MCF 10A (cell line): ENCODE data around the gene DPP3. TPM values are rescaled to one million over a fixed set of nuclear protein-coding genes. Genes with fewer than 3 reads are reported as not detected.

Experiments used
- BruUV-seq: library from RNA; stranded (reverse); fragments of 400-500 nt; replicated peaks from 2 replicates; lab custom pipeline; 2021; lab: Mats Ljungman, UMichigan
- CTCF ChIA-PET: fragments of 300-600 bp; sonication (Branson Sonifier 250); formaldehyde crosslinking; extraction: SDS; loops from one replicate; lab custom pipeline; 2021; ENCODE audit warnings: antibody characterized with exemption, inconsistent platforms; lab: Yijun Ruan, JAX
- POLR2A ChIA-PET: fragments of 300-600, 350-650 bp; sonication (Branson Sonifier 250); formaldehyde crosslinking; extraction: SDS; loops from one replicate; lab custom pipeline; 2020; ENCODE audit warnings: antibody characterized with exemption, inconsistent platforms; lab: Yijun Ruan, JAX
- DNase-seq: peaks from one replicate; pipeline ENCODE4 v3.0.0-alpha.2; 2018; ENCODE audit not compliant: unreplicated experiment
- H3K27ac Mint-ChIP-seq: one replicate; pipeline ENCODE4 v1.8.0; 2022; ENCODE audit warnings: mild to moderate bottlenecking, low read depth, mixed read lengths; ENCODE audit not compliant: unreplicated experiment
- H3K27me3 Mint-ChIP-seq: one replicate; pipeline ENCODE4 v1.8.0; 2022; ENCODE audit warnings: mixed read lengths; ENCODE audit not compliant: insufficient read depth, unreplicated experiment
- H3K36me3 Mint-ChIP-seq: one replicate; pipeline ENCODE4 v1.8.0; 2022; ENCODE audit warnings: mild to moderate bottlenecking, moderate library complexity, mixed read lengths; ENCODE audit not compliant: insufficient read depth, unreplicated experiment
- H3K4me1 Mint-ChIP-seq: one replicate; pipeline ENCODE4 v1.8.0; 2022; ENCODE audit warnings: mixed read lengths; ENCODE audit not compliant: insufficient read depth, unreplicated experiment
- H3K4me3 Mint-ChIP-seq: one replicate; pipeline ENCODE4 v1.8.0; 2022; ENCODE audit warnings: mild to moderate bottlenecking, moderate library complexity, mixed read lengths; ENCODE audit not compliant: unreplicated experiment
- H3K9me3 Mint-ChIP-seq: one replicate; pipeline ENCODE4 v1.8.0; 2022; ENCODE audit warnings: mixed read lengths; ENCODE audit not compliant: unreplicated experiment
- intact Hi-C: fragments of 100-400 bp; cut with micrococcal nuclease; formaldehyde crosslinking; loops from 2 replicates; pipeline ENCODE4 v1.14.1; 2022
- total RNA-seq: library from RNA; stranded (reverse); gene quantifications from 2 replicates; pipeline ENCODE4 v1.2.3, GENCODE V29; 2022
- TF ChIP-seq, protein P1 (sequence below): fragments of 200-600 bp; IDR thresholded peaks from one replicate; pipeline ENCODE4 v1.8.0; 2022; ENCODE audit warnings: antibody characterized with exemption, mild to moderate bottlenecking; ENCODE audit not compliant: unreplicated experiment

The DPP3 gene
- total RNA-seq, 1 experiment from 2014 or later = 40.9 TPM

DNA sequence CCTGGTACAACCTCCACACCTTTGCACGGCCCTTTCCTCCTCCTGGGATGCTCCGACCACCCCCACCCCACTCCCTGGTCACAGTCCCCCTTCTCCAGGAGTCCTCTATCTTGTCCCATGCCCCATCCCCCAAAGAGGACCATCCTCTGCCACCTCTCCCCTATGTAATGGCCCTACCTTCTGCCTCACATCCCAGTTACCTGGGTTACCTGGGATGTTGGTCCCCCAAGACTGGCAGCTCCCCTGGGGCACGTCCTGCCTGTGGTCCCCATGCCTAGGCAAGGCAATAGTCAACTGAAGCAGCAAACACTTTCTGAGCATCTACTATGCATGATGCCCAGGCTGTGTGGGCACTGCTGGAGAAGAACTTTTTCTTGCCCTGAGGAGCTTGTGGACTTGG, 75.2 kb downstream of the DPP3 start:
- no peak overlapping the region for H3K4me3 Mint-ChIP-seq
- H3K9me3 Mint-ChIP-seq = no peaks in the 10 kb centered on the region
- BruUV-seq = no TSS peak
- no peak for DNase-seq
- no peak overlapping the region for H3K27ac Mint-ChIP-seq
- ChIA-PET CTCF (no interaction called here), POLR2A (no interaction called here)
- H3K36me3 Mint-ChIP-seq = no peaks in the 10 kb centered on the region
- TF ChIP-seq, protein P1, sequence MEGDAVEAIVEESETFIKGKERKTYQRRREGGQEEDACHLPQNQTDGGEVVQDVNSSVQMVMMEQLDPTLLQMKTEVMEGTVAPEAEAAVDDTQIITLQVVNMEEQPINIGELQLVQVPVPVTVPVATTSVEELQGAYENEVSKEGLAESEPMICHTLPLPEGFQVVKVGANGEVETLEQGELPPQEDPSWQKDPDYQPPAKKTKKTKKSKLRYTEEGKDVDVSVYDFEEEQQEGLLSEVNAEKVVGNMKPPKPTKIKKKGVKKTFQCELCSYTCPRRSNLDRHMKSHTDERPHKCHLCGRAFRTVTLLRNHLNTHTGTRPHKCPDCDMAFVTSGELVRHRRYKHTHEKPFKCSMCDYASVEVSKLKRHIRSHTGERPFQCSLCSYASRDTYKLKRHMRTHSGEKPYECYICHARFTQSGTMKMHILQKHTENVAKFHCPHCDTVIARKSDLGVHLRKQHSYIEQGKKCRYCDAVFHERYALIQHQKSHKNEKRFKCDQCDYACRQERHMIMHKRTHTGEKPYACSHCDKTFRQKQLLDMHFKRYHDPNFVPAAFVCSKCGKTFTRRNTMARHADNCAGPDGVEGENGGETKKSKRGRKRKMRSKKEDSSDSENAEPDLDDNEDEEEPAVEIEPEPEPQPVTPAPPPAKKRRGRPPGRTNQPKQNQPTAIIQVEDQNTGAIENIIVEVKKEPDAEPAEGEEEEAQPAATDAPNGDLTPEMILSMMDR = no peak
- H3K27me3 Mint-ChIP-seq = no peaks in the 10 kb centered on the region
- intact Hi-C loops = no loop called here
- H3K4me1 Mint-ChIP-seq = no peaks in the 10 kb centered on the region

DNA sequence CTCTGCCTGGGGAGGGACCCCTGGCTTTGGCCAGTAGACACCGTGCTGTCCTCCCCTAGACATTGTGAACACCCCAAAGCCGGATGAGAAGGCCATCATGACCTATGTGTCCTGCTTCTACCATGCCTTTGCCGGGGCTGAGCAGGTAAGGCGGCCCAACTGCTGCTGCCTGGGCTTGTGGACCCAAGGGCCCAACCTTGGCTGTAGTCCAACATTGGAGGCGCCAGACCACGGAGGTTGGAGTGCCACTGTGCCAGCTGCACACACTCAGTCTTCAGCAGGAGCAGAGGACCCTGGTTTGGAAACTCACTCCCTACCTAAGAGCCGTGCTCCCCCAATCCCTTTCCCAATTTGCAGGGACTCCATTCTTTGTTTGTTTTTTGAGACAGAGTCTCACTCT, 75.9 kb downstream of the DPP3 start:
- CTCF ChIA-PET = interaction anchor here (0.9 kb wide), 1 partner anchor 22 kb away, joined by 3 read pairs; no protein-coding TSS in a partner anchor
- intact Hi-C loops = no loop called here
- Mint-ChIP-seq H3K4me3 (no peak overlapping the region), H3K27me3 (no peaks in the 10 kb centered on the region), H3K4me1 (no peaks in the 10 kb centered on the region), H3K27ac (no peak overlapping the region), H3K9me3 (no peaks in the 10 kb centered on the region), H3K36me3 (no peaks in the 10 kb centered on the region)
- no TSS peak for BruUV-seq
- POLR2A ChIA-PET = no interaction called here
- TF ChIP-seq, protein P1 = no peak
- DNase-seq = no peak

DNA sequence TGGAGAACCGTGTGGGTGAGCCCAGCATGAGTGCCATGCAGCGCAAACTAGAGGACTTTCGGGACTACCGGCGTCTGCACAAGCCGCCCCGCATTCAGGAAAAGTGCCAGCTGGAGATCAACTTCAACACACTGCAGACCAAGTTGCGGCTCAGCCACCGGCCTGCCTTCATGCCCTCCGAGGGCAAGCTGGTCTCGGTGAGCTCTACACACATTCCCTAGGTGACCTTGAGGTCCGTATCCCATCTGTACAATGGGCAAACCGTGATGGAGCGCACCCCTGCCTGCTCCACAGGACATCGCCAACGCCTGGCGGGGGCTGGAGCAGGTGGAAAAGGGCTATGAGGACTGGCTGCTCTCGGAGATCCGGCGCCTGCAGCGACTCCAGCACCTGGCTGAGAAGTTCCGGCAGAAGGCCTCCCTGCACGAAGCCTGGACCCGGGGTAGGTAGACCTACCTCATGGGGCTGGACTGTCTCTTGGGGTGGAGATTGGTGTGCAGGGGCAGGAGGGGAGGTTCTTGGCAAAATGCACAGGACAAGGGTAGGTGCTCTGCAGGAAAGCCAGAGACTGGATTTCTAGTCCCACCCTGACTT, 77.6 kb downstream of the DPP3 start:
- Mint-ChIP-seq H3K27ac (no peak overlapping the region), H3K9me3 (no peaks in the 10 kb centered on the region), H3K27me3 (no peaks in the 10 kb centered on the region), H3K4me3 (no peak overlapping the region), H3K36me3 (no peaks in the 10 kb centered on the region), H3K4me1 (no peaks in the 10 kb centered on the region)
- no peak for DNase-seq
- ChIA-PET CTCF (no interaction called here), POLR2A (interaction anchor here (0.7 kb wide), 1 partner anchor 167 kb away, joined by 3 read pairs; no protein-coding TSS in a partner anchor)
- no TSS peak for BruUV-seq
- intact Hi-C loops = no loop called here
- TF ChIP-seq, protein P1 = no peak

Other genes starting within 250 kb of the DPP3 start
- gene KLC2, start 222.7 kb upstream of the DPP3 start, total RNA-seq = 51.4 and 73.5 TPM in 2 replicates
- 73.4 and 87.0 TPM in 2 replicates for gene RAB1B, start 211.8 kb upstream of the DPP3 start, total RNA-seq
- 1.4 and 1.6 TPM in 2 replicates for gene CNIH2, start 202.3 kb upstream of the DPP3 start, total RNA-seq
- gene YIF1A, start 191.3 kb upstream of the DPP3 start, total RNA-seq = 143 and 144 TPM in 2 replicates
- gene TMEM151A, start 188.5 kb upstream of the DPP3 start, total RNA-seq = 0.12 TPM in 1 of 2 replicates, not detected in the other
- not detected in 2 replicates for gene CD248, start 163.4 kb upstream of the DPP3 start, total RNA-seq
- gene RIN1, start 144.0 kb upstream of the DPP3 start, total RNA-seq = 38.7 and 50.2 TPM in 2 replicates
- 53.2 and 55.4 TPM in 2 replicates for gene BRMS1, start 135.3 kb upstream of the DPP3 start, total RNA-seq
- 6.7 and 8.6 TPM in 2 replicates for gene B4GAT1, start 132.8 kb upstream of the DPP3 start, total RNA-seq
- gene SLC29A2, start 108.7 kb upstream of the DPP3 start, total RNA-seq = 3.6 and 7.0 TPM in 2 replicates
- not detected in 2 replicates for gene NPAS4, start 59.4 kb upstream of the DPP3 start, total RNA-seq
- 65.5 and 69.1 TPM in 2 replicates for gene MRPL11, start 41.6 kb upstream of the DPP3 start, total RNA-seq
- 5.0 and 6.1 TPM in 2 replicates for gene PELI3, start 13.5 kb upstream of the DPP3 start, total RNA-seq
- 31.7 and 33.9 TPM in 2 replicates for gene BBS1, start 30.2 kb downstream of the DPP3 start, total RNA-seq
- 11.1 and 12.4 TPM in 2 replicates for gene ZDHHC24, start 65.6 kb downstream of the DPP3 start, total RNA-seq
- gene ACTN3, start 66.5 kb downstream of the DPP3 start, total RNA-seq = not detected in 2 replicates
- 8.6 and 11.8 TPM in 2 replicates for gene CTSF, start 88.2 kb downstream of the DPP3 start, total RNA-seq
- not detected in 2 replicates for gene CCDC87, start 112.6 kb downstream of the DPP3 start, total RNA-seq
- gene CCS, start 112.8 kb downstream of the DPP3 start, total RNA-seq = 25.8 and 34.4 TPM in 2 replicates
- gene RBM14, start 136.2 kb downstream of the DPP3 start, total RNA-seq = 78.1 and 88.3 TPM in 2 replicates
- 171 and 172 TPM in 2 replicates for gene RBM4, start 158.3 kb downstream of the DPP3 start, total RNA-seq
- 9.5 and 13.5 TPM in 2 replicates for gene RBM4B, start 197.5 kb downstream of the DPP3 start, total RNA-seq
- gene SPTBN2, start 248.8 kb downstream of the DPP3 start, total RNA-seq = 46.9 and 47.2 TPM in 2 replicates